ENCODE data around the gene C12orf50. TPM values are rescaled to one million over a fixed set of nuclear protein-coding genes. Genes with fewer than 3 reads are reported as not detected.

Gene C12orf50
- total RNA-seq, 1 donor from 2014 or later = 0.05 TPM

Other genes with a start within 250 kb of the C12orf50 start
- gene CEP290, start 112.7 kb upstream of the C12orf50 start, total RNA-seq = 6.1 TPM
- 6.9 TPM for gene TMTC3, start 112.9 kb upstream of the C12orf50 start, total RNA-seq